ENCODE data around the gene C18orf63.

Gene C18orf63

GRCh38 chr18:74388227-74388626, 72.6 kb downstream of the C18orf63 start:
- H3K27me3 Mint-ChIP-seq: peaks cover 7% of the 10 kb centered on the region
- DNase-seq (ENCODE audit: low spot score in 2 of 2) (no peak), ATAC-seq (ENCODE audit: low read depth) (no peak)
- no peaks in the 10 kb centered on the region for H3K4me1 Mint-ChIP-seq
- no peak overlapping the region for H3K27ac Mint-ChIP-seq
- H3K9me3 Mint-ChIP-seq: no peaks in the 10 kb centered on the region
- no peaks in the 10 kb centered on the region for H3K36me3 Mint-ChIP-seq
- H3K4me3 Mint-ChIP-seq: no peak overlapping the region

- H3K4me1 Mint-ChIP-seq: no peaks in the 10 kb centered on the region
- H3K36me3 Mint-ChIP-seq: no peaks in the 10 kb centered on the region
- peaks cover 7% of the 10 kb centered on the region for H3K27me3 Mint-ChIP-seq
- ATAC-seq (ENCODE audit: low read depth): no peak
- no peak overlapping the region for H3K27ac Mint-ChIP-seq
- H3K9me3 Mint-ChIP-seq: no peaks in the 10 kb centered on the region
- H3K4me3 Mint-ChIP-seq: no peak overlapping the region
- DNase-seq (ENCODE audit: low spot score in 2 of 2): no peak
Observed at GRCh38 chr18:74389171-74389927, 73.7 kb downstream of the C18orf63 start.

DNA sequence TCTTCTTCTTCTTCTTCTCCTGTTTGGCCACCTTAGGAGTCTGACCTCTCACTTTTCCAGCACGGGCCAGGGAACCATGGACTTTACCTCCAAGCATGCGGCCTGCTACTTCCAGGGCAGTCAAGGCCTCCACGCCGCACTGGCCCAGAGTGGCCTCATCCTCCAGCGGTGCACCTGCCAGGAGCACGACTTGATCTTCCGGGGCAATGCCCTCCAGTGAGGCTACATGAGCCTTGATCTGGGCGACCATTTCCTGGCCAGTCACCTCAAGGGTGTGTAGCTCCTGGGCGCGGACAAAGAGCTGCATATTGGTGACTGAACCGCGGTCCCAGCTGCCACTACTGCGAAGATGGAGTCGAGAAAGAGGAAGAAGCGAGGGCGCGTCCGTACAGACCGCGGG, 74.4 kb downstream of the C18orf63 start:
- Mint-ChIP-seq H3K4me1 (no peaks in the 10 kb centered on the region), H3K9me3 (no peaks in the 10 kb centered on the region), H3K36me3 (no peaks in the 10 kb centered on the region), H3K27ac (no peak overlapping the region), H3K4me3 (no peak overlapping the region), H3K27me3 (peaks cover 8% of the 10 kb centered on the region)
- no peak for ATAC-seq (ENCODE audit: low read depth)
- DNase-seq (ENCODE audit: low spot score in 2 of 2): no peak

DNA sequence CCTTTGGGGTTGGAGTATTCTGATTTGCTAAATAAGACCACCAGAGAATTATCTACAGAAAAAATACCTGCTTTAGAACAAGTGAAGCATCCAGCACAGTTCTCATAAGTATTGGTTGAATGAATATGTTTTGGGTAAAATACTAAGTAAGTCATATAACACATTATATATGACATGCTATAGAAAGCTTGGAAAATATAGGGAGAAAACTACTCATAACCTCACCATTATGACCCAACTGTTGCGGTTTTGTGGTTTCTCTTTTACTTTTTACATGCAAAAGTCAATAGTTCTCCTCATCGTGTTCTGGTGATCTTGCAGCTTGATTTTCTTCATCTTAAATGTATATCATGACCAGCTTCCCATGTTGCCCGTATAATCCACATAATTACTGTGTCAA, 75.3 kb downstream of the C18orf63 start:
- H3K4me1 Mint-ChIP-seq: no peaks in the 10 kb centered on the region
- no peaks in the 10 kb centered on the region for H3K36me3 Mint-ChIP-seq
- DNase-seq (ENCODE audit: low spot score in 2 of 2) (no peak), ATAC-seq (ENCODE audit: low read depth) (no peak)
- H3K4me3 Mint-ChIP-seq: no peak overlapping the region
- no peaks in the 10 kb centered on the region for H3K9me3 Mint-ChIP-seq
- H3K27ac Mint-ChIP-seq: no peak overlapping the region
- H3K27me3 Mint-ChIP-seq: peaks cover 7% of the 10 kb centered on the region

- ATAC-seq (ENCODE audit: low read depth): no peak
- Mint-ChIP-seq H3K4me3 (no peak overlapping the region), H3K4me1 (no peaks in the 10 kb centered on the region), H3K27me3 (peaks cover 7% of the 10 kb centered on the region), H3K36me3 (no peaks in the 10 kb centered on the region), H3K27ac (no peak overlapping the region), H3K9me3 (no peaks in the 10 kb centered on the region)
- DNase-seq (ENCODE audit: low spot score in 2 of 2): no peak
Observed at GRCh38 chr18:74392323-74392722, 76.7 kb downstream of the C18orf63 start.

DNA sequence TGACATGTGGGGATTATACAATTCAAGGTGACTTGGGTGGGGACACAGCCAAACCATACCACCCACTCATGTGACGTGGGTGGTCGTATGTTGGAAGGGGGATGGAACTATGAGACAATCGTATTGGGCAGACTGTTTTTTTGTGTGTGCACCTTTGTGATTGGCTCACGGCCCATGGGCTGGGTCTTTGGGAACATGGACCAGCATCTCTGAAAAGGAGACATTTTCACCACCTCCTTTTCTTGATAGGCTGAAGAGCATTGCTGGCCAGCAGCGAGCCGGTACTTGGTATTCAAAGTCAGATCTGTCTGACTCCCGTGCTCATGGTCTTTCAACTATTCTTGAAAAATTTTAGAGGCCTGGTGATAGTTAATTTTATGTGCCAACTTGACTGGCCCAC, 79.4 kb downstream of the C18orf63 start:
- ATAC-seq (ENCODE audit: low read depth): no peak
- no peaks in the 10 kb centered on the region for H3K9me3 Mint-ChIP-seq
- no peaks in the 10 kb centered on the region for H3K36me3 Mint-ChIP-seq
- no peak for DNase-seq (ENCODE audit: low spot score in 2 of 2)
- H3K27me3 Mint-ChIP-seq: peaks cover 10% of the 10 kb centered on the region
- H3K4me3 Mint-ChIP-seq: no peak overlapping the region
- no peaks in the 10 kb centered on the region for H3K4me1 Mint-ChIP-seq
- no peak overlapping the region for H3K27ac Mint-ChIP-seq

GRCh38 chr18:74395648-74396154, 80.1 kb downstream of the C18orf63 start:
- H3K9me3 Mint-ChIP-seq: no peaks in the 10 kb centered on the region
- no peak overlapping the region for H3K4me3 Mint-ChIP-seq
- no peak overlapping the region for H3K27ac Mint-ChIP-seq
- H3K27me3 Mint-ChIP-seq: peaks cover 11% of the 10 kb centered on the region
- no peaks in the 10 kb centered on the region for H3K4me1 Mint-ChIP-seq
- no peak for DNase-seq (ENCODE audit: low spot score in 2 of 2)
- H3K36me3 Mint-ChIP-seq: no peaks in the 10 kb centered on the region
- no peak for ATAC-seq (ENCODE audit: low read depth)

DNA sequence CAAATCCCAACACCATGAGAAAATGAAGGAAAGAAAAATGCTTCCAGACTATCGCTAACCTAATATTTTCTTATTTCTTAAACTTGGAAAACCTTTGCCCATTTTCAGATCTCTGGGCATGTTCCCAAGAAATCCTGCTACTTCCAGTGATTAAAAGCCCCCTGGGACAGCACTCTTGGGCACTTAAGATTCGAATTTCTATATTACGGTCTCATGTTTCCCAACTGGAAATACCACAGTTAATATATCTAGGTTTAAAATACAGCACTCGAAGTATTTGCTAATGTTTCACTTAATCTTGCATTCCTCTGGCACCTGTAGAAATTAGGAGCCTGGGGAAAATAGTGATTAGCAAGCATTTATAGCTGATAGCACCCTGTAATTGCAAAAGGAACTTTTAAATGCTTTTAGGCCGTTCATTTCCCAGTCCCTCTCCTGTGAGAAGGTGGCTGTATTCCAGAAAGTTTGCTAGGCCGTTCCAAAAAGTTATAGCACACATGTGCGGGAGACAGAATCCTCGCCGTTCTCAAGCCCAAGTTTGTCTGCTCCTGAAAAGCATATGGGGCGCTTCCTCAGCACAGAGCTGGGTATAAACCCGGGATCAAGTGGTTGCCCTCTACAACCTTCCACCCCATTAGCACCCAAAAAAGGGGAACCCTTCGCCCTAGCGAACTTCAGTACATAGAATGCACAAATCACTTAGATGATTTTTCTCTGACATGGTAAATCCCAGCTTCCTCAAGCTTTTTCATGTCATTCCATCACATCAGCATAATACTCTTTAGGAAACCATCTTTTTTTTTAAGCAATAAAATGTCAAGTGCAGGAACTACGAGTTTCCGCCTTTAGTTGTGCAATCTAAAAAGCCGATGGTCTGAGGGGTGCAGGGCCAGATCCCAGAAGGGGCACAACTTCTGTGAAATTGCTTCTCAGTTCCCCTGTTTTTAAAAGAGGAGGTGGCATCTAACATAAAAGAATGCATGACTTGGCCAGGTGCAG, 80.8 kb downstream of the C18orf63 start:
- H3K4me3 Mint-ChIP-seq: no peak overlapping the region
- peaks cover 8% of the 10 kb centered on the region for H3K27me3 Mint-ChIP-seq
- ATAC-seq (ENCODE audit: low read depth): no peak

GRCh38 chr18:74397572-74397971, 81.9 kb downstream of the C18orf63 start:
- no peak for DNase-seq (ENCODE audit: low spot score in 2 of 2)
- ATAC-seq (ENCODE audit: low read depth): no peak
- no peaks in the 10 kb centered on the region for H3K4me1 Mint-ChIP-seq
- H3K36me3 Mint-ChIP-seq: no peaks in the 10 kb centered on the region
- H3K27me3 Mint-ChIP-seq: peaks cover 8% of the 10 kb centered on the region
- no peak overlapping the region for H3K27ac Mint-ChIP-seq
- H3K4me3 Mint-ChIP-seq: no peak overlapping the region
- H3K9me3 Mint-ChIP-seq: no peaks in the 10 kb centered on the region

More for the DNA sequence above, 80.8 kb downstream of the C18orf63 start:
- H3K27ac Mint-ChIP-seq: no peak overlapping the region
- H3K4me1 Mint-ChIP-seq: no peaks in the 10 kb centered on the region
- H3K9me3 Mint-ChIP-seq: no peaks in the 10 kb centered on the region
- DNase-seq (ENCODE audit: low spot score in 2 of 2): no peak
- no peaks in the 10 kb centered on the region for H3K36me3 Mint-ChIP-seq

GRCh38 chr18:74399091-74399887, 83.7 kb downstream of the C18orf63 start:
- H3K4me3 Mint-ChIP-seq: no peak overlapping the region
- no peak overlapping the region for H3K27ac Mint-ChIP-seq
- H3K27me3 Mint-ChIP-seq: peaks cover 8% of the 10 kb centered on the region
- no peaks in the 10 kb centered on the region for H3K4me1 Mint-ChIP-seq
- no peaks in the 10 kb centered on the region for H3K36me3 Mint-ChIP-seq
- no peak for ATAC-seq (ENCODE audit: low read depth)
- no peaks in the 10 kb centered on the region for H3K9me3 Mint-ChIP-seq
- DNase-seq (ENCODE audit: low spot score in 2 of 2): no peak

DNA sequence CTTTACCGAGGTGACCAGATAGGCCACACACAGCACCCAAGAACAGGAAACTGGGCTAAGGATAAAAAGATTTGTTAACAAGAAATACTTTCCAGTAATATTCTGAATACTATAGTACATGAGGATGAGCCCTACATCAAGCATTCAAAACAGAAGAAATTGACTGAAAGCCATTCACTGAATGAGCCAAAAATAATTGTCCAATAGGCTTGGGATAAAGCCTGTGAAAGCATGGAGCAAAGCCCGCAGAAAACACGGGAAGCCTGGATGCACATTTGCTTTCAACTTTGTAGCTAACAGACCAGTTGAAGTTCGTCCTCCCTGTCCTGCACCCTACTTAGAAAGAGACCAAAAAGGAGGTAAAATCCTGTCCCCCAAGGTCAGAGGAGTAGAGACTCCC, 85.2 kb downstream of the C18orf63 start:
- Mint-ChIP-seq H3K4me3 (no peak overlapping the region), H3K27me3 (peaks cover 8% of the 10 kb centered on the region), H3K9me3 (no peaks in the 10 kb centered on the region), H3K36me3 (no peaks in the 10 kb centered on the region), H3K4me1 (no peaks in the 10 kb centered on the region), H3K27ac (no peak overlapping the region)
- DNase-seq (ENCODE audit: low spot score in 2 of 2): no peak
- ATAC-seq (ENCODE audit: low read depth): no peak

DNA sequence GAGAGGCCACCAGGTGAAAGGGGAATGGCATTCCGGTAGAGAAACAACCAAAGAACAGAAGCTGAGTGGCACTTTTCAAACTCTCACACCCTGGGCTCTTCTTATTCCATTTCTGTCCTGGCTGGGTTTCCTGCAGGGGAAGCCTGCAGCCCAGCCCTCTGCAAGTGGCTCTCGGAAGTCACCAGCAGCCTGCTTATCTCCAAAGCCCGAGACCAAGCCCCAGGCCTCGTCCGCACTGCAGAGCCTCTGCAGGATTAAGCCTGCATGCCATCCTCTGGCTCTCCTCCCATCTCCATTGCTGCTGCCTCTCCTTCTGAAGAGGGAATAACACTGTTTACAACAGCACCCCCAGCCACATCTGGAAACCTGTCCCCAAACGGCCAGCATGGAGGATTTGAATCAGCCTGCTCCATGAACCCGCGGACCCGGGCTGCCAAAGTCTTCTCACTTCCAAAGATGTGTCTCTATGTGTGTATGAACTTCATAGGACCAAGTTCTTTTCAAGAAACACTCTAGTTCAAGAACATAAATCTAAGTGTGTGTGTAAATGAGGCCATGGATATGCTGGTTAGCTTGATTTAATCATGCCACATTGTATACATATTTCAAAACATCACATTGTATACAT, 87.3 kb downstream of the C18orf63 start:
- Mint-ChIP-seq H3K4me3 (no peak overlapping the region), H3K27ac (no peak overlapping the region), H3K27me3 (peaks cover 5% of the 10 kb centered on the region), H3K36me3 (no peaks in the 10 kb centered on the region), H3K4me1 (peaks cover 6% of the 10 kb centered on the region), H3K9me3 (no peaks in the 10 kb centered on the region)
- ATAC-seq (ENCODE audit: low read depth): no peak
- DNase-seq (ENCODE audit: low spot score in 2 of 2): no peak

DNA sequence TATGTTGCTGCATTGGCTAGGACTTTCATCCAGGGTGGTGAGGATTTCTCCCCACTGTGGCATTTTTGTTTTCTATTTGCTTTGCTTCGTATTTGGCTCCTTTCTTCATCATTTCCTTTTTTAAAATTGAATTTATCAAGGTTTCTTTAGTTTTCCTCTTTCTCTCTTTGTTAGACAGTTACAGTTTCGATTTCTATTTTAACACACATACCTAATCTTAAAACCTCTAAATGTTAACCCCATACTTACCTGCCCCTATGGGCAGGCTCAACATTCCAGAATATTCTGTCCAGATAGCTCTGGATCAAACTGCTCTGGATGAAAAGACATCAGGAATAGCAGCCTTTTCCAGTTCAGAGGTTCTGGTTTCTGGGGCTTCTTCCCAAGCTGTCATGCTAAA, 92.2 kb downstream of the C18orf63 start:
- Mint-ChIP-seq H3K9me3 (no peaks in the 10 kb centered on the region), H3K27me3 (peaks cover 10% of the 10 kb centered on the region), H3K27ac (peak overlapping the region; percentile 78), H3K36me3 (no peaks in the 10 kb centered on the region), H3K4me3 (peak overlapping the region; percentile 69), H3K4me1 (peaks cover 16% of the 10 kb centered on the region)
- ATAC-seq (ENCODE audit: low read depth) (peak; percentile 43), DNase-seq (ENCODE audit: low spot score in 2 of 2) (no peak)
